H9 (cell line): ENCODE results near the gene ZNF747. TPM values are rescaled to one million over a fixed set of nuclear protein-coding genes. Genes with fewer than 3 reads are reported as not detected.
A peak's percentile ranks its signal among the peaks of the same experiment; 100 is the strongest.

Experiments used
- DNase-seq: peaks from one replicate; pipeline ENCODE4 v3.0.0-alpha.2; 2017
- H2AFZ ChIP-seq: one replicate; pipeline ENCODE4 v1.6.1; 2013; ENCODE audit warnings: mild to moderate bottlenecking, low read length, control low read depth, moderate library complexity
- H2AK5ac ChIP-seq: 2 replicates; pipeline ENCODE4 v1.6.1; 2013; ENCODE audit warnings: low read length, control low read depth, mixed read lengths; ENCODE audit not compliant: insufficient read length
- H2BK120ac ChIP-seq: one replicate; pipeline ENCODE4 v1.6.1; 2013; ENCODE audit warnings: low read depth, mild to moderate bottlenecking, low read length, control low read depth, inconsistent platforms; ENCODE audit not compliant: poor library complexity, severe bottlenecking
- H2BK12ac ChIP-seq: 2 replicates; pipeline ENCODE4 v1.6.1; 2013; ENCODE audit warnings: low read length, control low read depth, mixed read lengths, low read depth; ENCODE audit not compliant: insufficient read length
- H2BK15ac ChIP-seq: 2 replicates; pipeline ENCODE4 v1.6.1; 2013; ENCODE audit warnings: low read depth, low read length, control low read depth
- H2BK20ac ChIP-seq: one replicate; pipeline ENCODE4 v1.6.1; 2013; ENCODE audit warnings: low read depth, mild to moderate bottlenecking, low read length, control low read depth, inconsistent platforms; ENCODE audit not compliant: poor library complexity, severe bottlenecking
- H2BK5ac ChIP-seq: 2 replicates; pipeline ENCODE4 v1.6.1; 2013; ENCODE audit warnings: low read length, control low read depth, mixed read lengths; ENCODE audit not compliant: insufficient read length
- H3K14ac ChIP-seq: 2 replicates; pipeline ENCODE4 v1.6.1; 2013; ENCODE audit warnings: low read length, control low read depth; ENCODE audit not compliant: insufficient read depth
- H3K18ac ChIP-seq: 2 replicates; pipeline ENCODE4 v1.6.1; 2013; ENCODE audit warnings: low read depth, mild to moderate bottlenecking, mixed read lengths, low read length, control low read depth; ENCODE audit not compliant: insufficient read length
- H3K23ac ChIP-seq: 2 replicates; pipeline ENCODE4 v1.6.1; 2013; ENCODE audit warnings: low read length, control low read depth, mixed read lengths, low read depth; ENCODE audit not compliant: insufficient read length
- H3K23me2 ChIP-seq: 2 replicates; pipeline ENCODE4 v1.6.1; 2013; ENCODE audit warnings: low read depth, mild to moderate bottlenecking, mixed read lengths, low read length, control low read depth; ENCODE audit not compliant: insufficient read length, poor library complexity, severe bottlenecking
- H3K27ac ChIP-seq: 2 replicates; pipeline ENCODE4 v1.5.1; 2013; ENCODE audit warnings: low read length, control low read depth, mixed read lengths, low read depth; ENCODE audit not compliant: insufficient read length
- H3K27me3 ChIP-seq: 2 replicates; pipeline ENCODE4 v1.6.1; 2013; ENCODE audit warnings: low read length, control low read depth, inconsistent platforms; ENCODE audit not compliant: insufficient read depth
- H3K4ac ChIP-seq: 2 replicates; pipeline ENCODE4 v1.6.1; 2013; ENCODE audit warnings: low read depth, mild to moderate bottlenecking, control low read depth, inconsistent platforms, low read length, moderate library complexity
- H3K4me1 ChIP-seq: 2 replicates; pipeline ENCODE4 v1.6.1; 2013; ENCODE audit warnings: low read length, control low read depth, inconsistent platforms; ENCODE audit not compliant: insufficient read depth
- H3K4me2 ChIP-seq: 2 replicates; pipeline ENCODE4 v1.6.1; 2013; ENCODE audit warnings: low read length, control low read depth, mixed read lengths; ENCODE audit not compliant: insufficient read length, insufficient read depth
- H3K56ac ChIP-seq: 2 replicates; pipeline ENCODE4 v1.6.1; 2013; ENCODE audit warnings: low read depth, mild to moderate bottlenecking, mixed read lengths, low read length, control low read depth; ENCODE audit not compliant: insufficient read length
- H3K79me1 ChIP-seq: 2 replicates; pipeline ENCODE4 v1.6.1; 2013; ENCODE audit warnings: low read depth, mild to moderate bottlenecking, moderate library complexity, low read length, control low read depth, inconsistent platforms; ENCODE audit not compliant: insufficient read depth, poor library complexity, severe bottlenecking
- H3K79me2 ChIP-seq: 2 replicates; pipeline ENCODE4 v1.6.1; 2013; ENCODE audit warnings: low read length, control low read depth, inconsistent platforms; ENCODE audit not compliant: insufficient read depth
- H3K9ac ChIP-seq: 2 replicates; pipeline ENCODE4 v1.6.1; 2013; ENCODE audit warnings: low read length, control low read depth, mixed read lengths; ENCODE audit not compliant: insufficient read length; ENCODE audit errors: extremely low read depth
- H3K9me3 ChIP-seq: one replicate; pipeline ENCODE4 v1.6.1; 2013; ENCODE audit warnings: low read depth, low read length, inconsistent platforms; ENCODE audit not compliant: control insufficient read depth
- H3T11ph ChIP-seq: one replicate; pipeline ENCODE4 v1.6.1; 2013; ENCODE audit warnings: mild to moderate bottlenecking, low read length, control low read depth, inconsistent platforms
- H4K20me1 ChIP-seq: one replicate; pipeline ENCODE4 v1.6.1; 2013; ENCODE audit not compliant: control insufficient read depth, insufficient read length, insufficient read depth
- H4K5ac ChIP-seq: 2 replicates; pipeline ENCODE4 v1.6.1; 2013; ENCODE audit warnings: low read depth, mild to moderate bottlenecking, mixed read lengths, low read length, control low read depth; ENCODE audit not compliant: insufficient read length
- H4K8ac ChIP-seq: replicated peaks from 2 replicates; pipeline ENCODE4 v1.6.1; 2013; ENCODE audit warnings: low read length, control low read depth, mixed read lengths, low read depth; ENCODE audit not compliant: insufficient read length
- H4K91ac ChIP-seq: 2 replicates; pipeline ENCODE4 v1.6.1; 2013; ENCODE audit warnings: low read depth, mild to moderate bottlenecking, moderate library complexity, mixed read lengths, low read length, control low read depth; ENCODE audit not compliant: insufficient read length
- H3K27ac Mint-ChIP-seq, 3 experiments: 2 replicates in 2 of 3; 3 replicates in 1 of 3; pipeline ENCODE4 v1.8.0; 2020 to 2021; ENCODE audit warnings: mixed read lengths in 3 of 3, mild to moderate bottlenecking in 1 of 3, moderate library complexity in 1 of 3
- H3K27me3 Mint-ChIP-seq: 2 replicates; pipeline ENCODE4 v1.8.0; 2021; ENCODE audit warnings: low read depth, mild to moderate bottlenecking, moderate library complexity, mixed read lengths
- H3K36me3 Mint-ChIP-seq, 3 experiments: 2 replicates in 2 of 3; 3 replicates in 1 of 3; pipeline ENCODE4 v1.8.0; 2020 to 2021; ENCODE audit warnings: low read depth in 3 of 3, mixed read lengths in 3 of 3; ENCODE audit not compliant: insufficient read depth in 1 of 3
- H3K4me1 Mint-ChIP-seq, 2 experiments: 2 replicates each; pipeline ENCODE4 v1.8.0; 2020; ENCODE audit warnings: mixed read lengths in 2 of 2
- H3K4me3 Mint-ChIP-seq, 2 experiments: 2 replicates in 1 of 2; 3 replicates in 1 of 2; pipeline ENCODE4 v1.8.0; 2020 to 2021; ENCODE audit warnings: mild to moderate bottlenecking in 2 of 2, mixed read lengths in 2 of 2, moderate library complexity in 1 of 2
- H3K9me3 Mint-ChIP-seq, 2 experiments: 2 replicates in 1 of 2; 3 replicates in 1 of 2; pipeline ENCODE4 v1.8.0; 2020; ENCODE audit warnings: mild to moderate bottlenecking in 2 of 2, mixed read lengths in 2 of 2, moderate library complexity in 1 of 2
- CTCF ChIP-seq: fragments of 200-600 bp; sonication (generic); conservative IDR thresholded peaks from 3 replicates; pipeline ENCODE4 v1.8.0; 2021; ENCODE audit warnings: antibody characterized with exemption, mild to moderate bottlenecking
- WGBS: extraction: QIAGEN DNeasy Blood & Tissue Kit; methylation state at CpG from one replicate; pipeline ENCODE4 v1.1.7; 2013; ENCODE audit warnings: missing lambda C conversion rate, low lambda C conversion rate, mixed read lengths; ENCODE audit not compliant: insufficient read length; ENCODE audit errors: extremely low coverage; 5-methylcytosine and 5-hydroxymethylcytosine counted together
- total RNA-seq: library from RNA; stranded (reverse); gene quantifications from 2 replicates; pipeline ENCODE4 v1.2.1, GENCODE V29; 2021

ZNF747 gene
- total RNA-seq, 1 experiment from 2014 or later, result 18.4 TPM

DNA sequence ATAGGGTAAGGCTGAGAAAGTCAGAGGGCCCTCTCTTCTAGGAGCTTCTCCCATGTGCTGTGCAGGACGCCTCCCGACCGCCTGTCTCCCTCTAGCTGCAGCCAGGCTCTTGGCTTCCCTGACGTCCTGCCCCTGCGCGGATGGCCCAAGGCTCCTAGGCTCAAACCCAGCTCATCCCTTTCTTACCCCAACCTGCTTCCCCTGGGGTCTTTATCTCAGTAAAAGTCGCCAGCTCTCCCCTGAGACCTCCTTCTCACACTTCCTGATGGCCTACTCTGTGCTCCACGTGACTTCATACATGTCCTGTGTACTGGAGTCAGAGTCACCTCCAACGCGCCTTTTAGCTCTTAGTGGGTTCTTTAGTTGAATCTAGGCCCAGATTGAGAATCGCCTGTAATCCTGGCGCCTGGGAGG is 1.1 kb upstream of the ZNF747 start:
- Histone ChIP-seq H2BK120ac (peak overlapping the region; percentile 42), H4K8ac (peak overlapping the region; percentile 63), H4K5ac (no peak overlapping the region), H3K27me3 (no peaks in the 10 kb centered on the region), H3K27ac (peak overlapping the region; percentile 83), H2AFZ (no peak overlapping the region), H2BK20ac (no peak overlapping the region), H3K79me2 (no peaks in the 10 kb centered on the region), H3K23me2 (peaks cover 23% of the 10 kb centered on the region), H2BK5ac (no peak overlapping the region), H2AK5ac (no peak overlapping the region), H2BK15ac (no peak overlapping the region), H3K4me2 (peak overlapping the region; percentile 61), H3K79me1 (no peaks in the 10 kb centered on the region), H4K91ac (no peak overlapping the region), H2BK12ac (peak overlapping the region; percentile 21), H3K9me3 (no peaks in the 10 kb centered on the region), H3K23ac (no peak overlapping the region), H3K4me1 (no peaks in the 10 kb centered on the region; the same call in 1 of the 2 replicates), H4K20me1 (no peaks in the 10 kb centered on the region), H3K18ac (peak overlapping the region; percentile 81), H3K56ac (no peak overlapping the region), H3K4ac (no peak overlapping the region; the same call in 1 of the 2 replicates), H3K9ac (peak overlapping the region; percentile 92), H3T11ph (peak overlapping the region; percentile 39), H3K14ac (peak overlapping the region; percentile 76)
- Mint-ChIP-seq H3K4me3 (peak overlapping the region; percentile 77 to 89), H3K9me3 (no peaks in the 10 kb centered on the region; a peak in 1 of 5 replicates), H3K4me1 (peaks cover 23 to 27% of the 10 kb centered on the region in 2 experiments), H3K27ac (peak overlapping the region; percentile 96 to 99 (median 96)), H3K27me3 (no peaks in the 10 kb centered on the region), H3K36me3 (peaks cover 15 to 24% (median 17%) of the 10 kb centered on the region in 3 experiments)
- no CpG with 5 or more reads among the region's 12 CpGs for WGBS
- DNase-seq, result peak; percentile 81
- peak; percentile 66 for TF ChIP-seq CTCF
